IMR-90 (cell line): Measurements from ENCODE around the gene CUL4B. TPM values are rescaled to one million over a fixed set of nuclear protein-coding genes. Genes with fewer than 3 reads are reported as not detected.

ENCODE experiments used
- ATAC-seq: fragments of 200-7000 bp; cut with Tn5 transposase; 2 replicates; pipeline ENCODE4 v1.9.1; 2020; ENCODE audit warnings: low read depth, mild to moderate bottlenecking, moderate library complexity
- BruUV-seq: library from RNA; stranded (reverse); fragments of 400-500 nt; replicated peaks from 2 replicates; lab custom pipeline; 2021; lab: Mats Ljungman, UMichigan
- CTCF ChIA-PET: fragments of 300-600 bp; formaldehyde crosslinking; extraction: SDS; loops from one replicate; lab custom pipeline; 2021; ENCODE audit warnings: antibody characterized with exemption; lab: Yijun Ruan, JAX
- POLR2A ChIA-PET: fragments of 300-600 bp; sonication (Branson Sonifier 250); formaldehyde crosslinking; loops from one replicate; lab custom pipeline; 2022; ENCODE audit warnings: antibody characterized with exemption; ENCODE audit not compliant: unreplicated experiment; lab: Charles Lee
- DNase-seq: peaks from one replicate; pipeline ENCODE4 v3.0.0; 2013
- H2AFZ ChIP-seq: replicated peaks from 2 replicates; pipeline ENCODE3; 2013; ENCODE audit warnings: low read length, mild to moderate bottlenecking; ENCODE audit not compliant: poor library complexity
- H2AK5ac ChIP-seq: 2 replicates; pipeline ENCODE4 v1.6.1; 2013; ENCODE audit warnings: low read depth, low read length, inconsistent platforms
- H2AK9ac ChIP-seq: replicated peaks from 2 replicates; pipeline ENCODE3; 2013; ENCODE audit warnings: mild to moderate bottlenecking, low read depth, low read length, moderate library complexity; ENCODE audit not compliant: poor library complexity
- H2BK120ac ChIP-seq: 2 replicates; pipeline ENCODE4 v1.6.1; 2013; ENCODE audit warnings: low read depth, low read length, inconsistent platforms
- H2BK15ac ChIP-seq: 3 replicates; pipeline ENCODE4 v1.6.1; 2013; ENCODE audit warnings: low read depth, low read length, inconsistent platforms
- H2BK20ac ChIP-seq: 2 replicates; pipeline ENCODE4 v1.6.1; 2013; ENCODE audit warnings: low read depth, mild to moderate bottlenecking, inconsistent platforms, low read length, moderate library complexity
- H2BK5ac ChIP-seq: 2 replicates; pipeline ENCODE4 v1.6.1; 2013; ENCODE audit warnings: mild to moderate bottlenecking, low read depth, low read length, inconsistent platforms; ENCODE audit not compliant: poor library complexity, severe bottlenecking
- H3K14ac ChIP-seq: replicated peaks from 2 replicates; pipeline ENCODE4 v1.6.1; 2013; ENCODE audit warnings: low read depth, low read length, inconsistent platforms
- H3K18ac ChIP-seq: 2 replicates; pipeline ENCODE4 v1.6.1; 2013; ENCODE audit warnings: low read depth, low read length, control low read depth
- H3K23ac ChIP-seq: 2 replicates; pipeline ENCODE4 v1.6.1; 2013; ENCODE audit warnings: low read depth, low read length, inconsistent platforms
- H3K27ac ChIP-seq: 2 replicates; pipeline ENCODE4 v1.5.1; 2013; ENCODE audit warnings: mild to moderate bottlenecking, control low read depth, low read length; ENCODE audit not compliant: insufficient read depth
- H3K27me3 ChIP-seq: 2 replicates; pipeline ENCODE4 v1.6.1; 2013; ENCODE audit warnings: low read length; ENCODE audit not compliant: control insufficient read depth, insufficient read depth
- H3K36me3 ChIP-seq: 2 replicates; pipeline ENCODE4 v1.6.1; 2013; ENCODE audit warnings: low read length, mixed read lengths; ENCODE audit not compliant: control insufficient read depth, insufficient read depth
- H3K4ac ChIP-seq: 2 replicates; pipeline ENCODE4 v1.6.1; 2013; ENCODE audit warnings: low read depth, low read length, inconsistent platforms
- H3K4me1 ChIP-seq: 2 replicates; pipeline ENCODE4 v1.6.1; 2013; ENCODE audit warnings: low read length, mixed read lengths; ENCODE audit not compliant: control insufficient read depth, insufficient read depth
- H3K4me2 ChIP-seq: 2 replicates; pipeline ENCODE4 v1.6.1; 2013; ENCODE audit warnings: low read depth, mild to moderate bottlenecking, control low read depth, low read length, moderate library complexity
- H3K4me3 ChIP-seq: 2 replicates; pipeline ENCODE4 v1.5.1; 2013; ENCODE audit warnings: low read depth, mild to moderate bottlenecking, control low read depth, low read length, moderate library complexity; ENCODE audit not compliant: insufficient read depth
- H3K56ac ChIP-seq: 2 replicates; pipeline ENCODE4 v1.6.1; 2013; ENCODE audit warnings: low read length, inconsistent platforms; ENCODE audit not compliant: insufficient read depth; ENCODE audit errors: extremely low read depth
- H3K79me1 ChIP-seq, 2 experiments: 2 replicates each; pipeline ENCODE4 v1.6.1; 2013; ENCODE audit warnings: low read length in 2 of 2, inconsistent platforms in 1 of 2, low read depth in 1 of 2
- H3K9ac ChIP-seq: 2 replicates; pipeline ENCODE4 v1.6.1; 2013; ENCODE audit warnings: low read depth, low read length, control low read depth
- H3K9me1 ChIP-seq: 2 replicates; pipeline ENCODE4 v1.6.1; 2013; ENCODE audit warnings: low read length, inconsistent platforms; ENCODE audit not compliant: insufficient read depth
- H3K9me3 ChIP-seq: 2 replicates; pipeline ENCODE4 v1.6.1; 2013; ENCODE audit warnings: low read length; ENCODE audit not compliant: control insufficient read depth, insufficient read depth
- H4K20me1 ChIP-seq: 2 replicates; pipeline ENCODE4 v1.6.1; 2013; ENCODE audit warnings: low read length, inconsistent platforms; ENCODE audit not compliant: insufficient read depth
- H4K5ac ChIP-seq: 2 replicates; pipeline ENCODE4 v1.6.1; 2013; ENCODE audit warnings: mild to moderate bottlenecking, low read depth, low read length, control low read depth
- H4K8ac ChIP-seq, 2 experiments: 2 replicates each; pipeline ENCODE4 v1.6.1; 2013; ENCODE audit warnings: low read depth in 2 of 2, low read length in 2 of 2, control low read depth in 1 of 2, inconsistent platforms in 1 of 2
- H4K91ac ChIP-seq: 2 replicates; pipeline ENCODE4 v1.6.1; 2013; ENCODE audit warnings: low read depth, low read length, inconsistent platforms; ENCODE audit not compliant: insufficient read depth
- BHLHE40 ChIP-seq: fragments of 150-350 bp; IDR thresholded peaks from 2 replicates; pipeline ENCODE4 v1.6.1; 2016; ENCODE audit warnings: mild to moderate bottlenecking, low read depth, low read length
- CEBPB ChIP-seq: IDR thresholded peaks from 2 replicates; pipeline ENCODE4 v1.6.1; 2012; ENCODE audit warnings: low read depth, low read length, improper control_type of control experiment
- MAZ ChIP-seq: IDR thresholded peaks from 2 replicates; pipeline ENCODE4 v1.6.1; 2012; ENCODE audit warnings: low read depth, mild to moderate bottlenecking, low read length, improper control_type of control experiment, moderate library complexity, borderline replicate concordance
- NFE2L2 ChIP-seq: fragments of 150-350 bp; IDR thresholded peaks from 2 replicates; pipeline ENCODE4 v1.6.1; 2016; ENCODE audit warnings: low read depth, mild to moderate bottlenecking, low read length
- POLR2A ChIP-seq: IDR thresholded peaks from 2 replicates; pipeline ENCODE4 v1.6.1; 2012; ENCODE audit warnings: mild to moderate bottlenecking, low read depth, low read length
- RFX5 ChIP-seq: IDR thresholded peaks from 2 replicates; pipeline ENCODE4 v1.8.0; 2012; ENCODE audit warnings: low read depth, mild to moderate bottlenecking, low read length, moderate library complexity
- SMC3 ChIP-seq: fragments of 150-350 bp; IDR thresholded peaks from 2 replicates; pipeline ENCODE4 v1.6.1; 2016; ENCODE audit warnings: low read depth, mild to moderate bottlenecking, antibody characterized with exemption, low read length, moderate library complexity
- WGBS, 2 experiments: methylation state at CpG; one replicate each; pipeline versions ENCODE4 v1.1.5 to v1.1.7; 2013; ENCODE audit warnings: missing lambda C conversion rate in 2 of 2; ENCODE audit not compliant: insufficient read length in 1 of 2; ENCODE audit errors: extremely low coverage in 2 of 2; 5-methylcytosine and 5-hydroxymethylcytosine counted together
- dilution Hi-C: fragments of 300-500 bp; cut with HindIII; formaldehyde crosslinking; loops from one replicate; pipeline ENCODE4 v1.14.3; 2018; ENCODE audit warnings: low sequenced_read_pairs; ENCODE audit not compliant: unreplicated experiment
- in situ Hi-C: fragments of 300-500 bp; cut with MboI; formaldehyde crosslinking; loops from 3 replicates; pipeline ENCODE4 v1.14.3; 2019; ENCODE audit warnings: low sequenced_read_pairs, inconsistent platforms, mixed read lengths
- intact Hi-C: fragments of 100-400 bp; cut with micrococcal nuclease; formaldehyde crosslinking; loops from 2 replicates; pipeline ENCODE4 v1.10.0; 2022
- polyA plus RNA-seq, 3 experiments: library from polyadenylated mRNA; depleted of rRNA; stranded (reverse); fragments of >200 nt; gene quantifications; 2 replicates each; pipeline ENCODE4 v1.2.3, GENCODE V29; 2012; ENCODE audit warnings: low replicate concordance in 1 of 3
- total RNA-seq: library from RNA; depleted of rRNA; stranded (reverse); fragments of >200 nt; gene quantifications from 2 replicates; pipeline ENCODE4 v1.2.3, GENCODE V29; 2012
- TF ChIP-seq, protein P1 (sequence below): fragments of 150-350 bp; IDR thresholded peaks from 2 replicates; pipeline ENCODE4 v1.6.1; 2016; ENCODE audit warnings: low read depth, mild to moderate bottlenecking, low read length, moderate library complexity, borderline replicate concordance

CUL4B gene
- total and polyA plus RNA-seq, 2 of the 4 experiments (the other 2 are of a cell fraction), result 19.4 to 30.9 TPM

DNA sequence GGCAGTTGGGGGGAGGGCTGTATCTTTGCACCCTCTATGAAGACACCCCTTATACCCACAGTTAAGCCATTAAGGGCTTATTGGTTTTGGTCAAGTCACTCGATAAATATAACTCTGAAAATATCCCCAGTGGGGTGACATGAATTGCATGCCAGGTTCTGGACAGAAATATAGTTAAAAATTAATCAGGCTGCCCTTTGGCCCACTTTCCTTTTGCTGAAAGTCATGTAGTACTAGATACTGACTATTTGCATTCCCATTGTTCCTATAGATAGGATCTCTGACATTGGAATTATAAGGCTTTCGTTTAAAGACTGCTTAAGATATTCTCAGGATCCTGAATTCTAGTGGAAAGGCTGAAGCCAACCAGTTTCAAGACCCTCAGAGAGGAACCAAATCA, 48.1 kb downstream of the CUL4B start:
- no peak overlapping the region for H2BK120ac ChIP-seq
- no peak overlapping the region for H2BK5ac ChIP-seq
- ChIA-PET CTCF (no interaction called here), POLR2A (no interaction called here)
- no peak overlapping the region for H2AFZ ChIP-seq
- no peak overlapping the region for H3K9ac ChIP-seq
- in situ Hi-C loops, result loop anchor here (25.0 kb wide), 1 partner anchor 250 kb away; no protein-coding TSS in a partner anchor
- intact Hi-C loops, result no loop called here
- H3K56ac ChIP-seq, result no peak overlapping the region
- H3K4me1 ChIP-seq, result no peaks in the 10 kb centered on the region
- TF ChIP-seq, protein P1, sequence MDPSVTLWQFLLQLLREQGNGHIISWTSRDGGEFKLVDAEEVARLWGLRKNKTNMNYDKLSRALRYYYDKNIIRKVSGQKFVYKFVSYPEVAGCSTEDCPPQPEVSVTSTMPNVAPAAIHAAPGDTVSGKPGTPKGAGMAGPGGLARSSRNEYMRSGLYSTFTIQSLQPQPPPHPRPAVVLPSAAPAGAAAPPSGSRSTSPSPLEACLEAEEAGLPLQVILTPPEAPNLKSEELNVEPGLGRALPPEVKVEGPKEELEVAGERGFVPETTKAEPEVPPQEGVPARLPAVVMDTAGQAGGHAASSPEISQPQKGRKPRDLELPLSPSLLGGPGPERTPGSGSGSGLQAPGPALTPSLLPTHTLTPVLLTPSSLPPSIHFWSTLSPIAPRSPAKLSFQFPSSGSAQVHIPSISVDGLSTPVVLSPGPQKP, result no peak
- TF ChIP-seq CEBPB (no peak), NFE2L2 (no peak), SMC3 (no peak), POLR2A (no peak), RFX5 (no peak), BHLHE40 (no peak), MAZ (no peak)
- no peak overlapping the region for H4K8ac ChIP-seq
- no peak overlapping the region for H2AK5ac ChIP-seq
- no peak overlapping the region for H3K14ac ChIP-seq
- no peak overlapping the region for H3K4me2 ChIP-seq
- WGBS, 2 experiments, result no CpG with 5 or more reads among the region's 2 CpGs
- ATAC-seq, result no peak
- no peaks in the 10 kb centered on the region for H3K27me3 ChIP-seq
- H3K9me3 ChIP-seq, result no peaks in the 10 kb centered on the region
- dilution Hi-C loops, result no loop called here
- no peak overlapping the region for H2BK20ac ChIP-seq
- H3K4ac ChIP-seq, result no peak overlapping the region
- no peak overlapping the region for H2AK9ac ChIP-seq
- no peaks in the 10 kb centered on the region for H3K79me1 ChIP-seq
- no TSS peak for BruUV-seq
- no peaks in the 10 kb centered on the region for H3K9me1 ChIP-seq
- H3K18ac ChIP-seq, result no peak overlapping the region
- no peaks in the 10 kb centered on the region for H4K20me1 ChIP-seq
- H4K91ac ChIP-seq, result no peak overlapping the region
- H3K36me3 ChIP-seq, result no peaks in the 10 kb centered on the region
- no peak overlapping the region for H4K5ac ChIP-seq
- no peak for DNase-seq
- no peak overlapping the region for H3K4me3 ChIP-seq
- no peak overlapping the region for H3K23ac ChIP-seq
- no peak overlapping the region for H3K27ac ChIP-seq
- H2BK15ac ChIP-seq, result no peak overlapping the region
